ENCODE results near the gene NFIA.

GRCh38 chr1:61480273-61480935 lies 398.0 kb downstream of the NFIA start:
- TF ChIP-seq, protein P1, sequence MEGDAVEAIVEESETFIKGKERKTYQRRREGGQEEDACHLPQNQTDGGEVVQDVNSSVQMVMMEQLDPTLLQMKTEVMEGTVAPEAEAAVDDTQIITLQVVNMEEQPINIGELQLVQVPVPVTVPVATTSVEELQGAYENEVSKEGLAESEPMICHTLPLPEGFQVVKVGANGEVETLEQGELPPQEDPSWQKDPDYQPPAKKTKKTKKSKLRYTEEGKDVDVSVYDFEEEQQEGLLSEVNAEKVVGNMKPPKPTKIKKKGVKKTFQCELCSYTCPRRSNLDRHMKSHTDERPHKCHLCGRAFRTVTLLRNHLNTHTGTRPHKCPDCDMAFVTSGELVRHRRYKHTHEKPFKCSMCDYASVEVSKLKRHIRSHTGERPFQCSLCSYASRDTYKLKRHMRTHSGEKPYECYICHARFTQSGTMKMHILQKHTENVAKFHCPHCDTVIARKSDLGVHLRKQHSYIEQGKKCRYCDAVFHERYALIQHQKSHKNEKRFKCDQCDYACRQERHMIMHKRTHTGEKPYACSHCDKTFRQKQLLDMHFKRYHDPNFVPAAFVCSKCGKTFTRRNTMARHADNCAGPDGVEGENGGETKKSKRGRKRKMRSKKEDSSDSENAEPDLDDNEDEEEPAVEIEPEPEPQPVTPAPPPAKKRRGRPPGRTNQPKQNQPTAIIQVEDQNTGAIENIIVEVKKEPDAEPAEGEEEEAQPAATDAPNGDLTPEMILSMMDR (IDR thresholded peaks at IDR 0.05), result no peak
- TF ChIP-seq POLR2A (IDR thresholded peaks at IDR 0.05), result no peak

All from prostate gland (tissue), 2 donors.